HEK293 (cell line): Measurements from ENCODE around the gene ARPC2.

Source experiments
- CTCF ChIA-PET: fragments of 350-600 bp; formaldehyde crosslinking; extraction: SDS; loops from one replicate; lab custom pipeline; 2021; ENCODE audit warnings: antibody characterized with exemption; lab: Yijun Ruan, JAX
- POLR2A ChIA-PET: fragments of 300-600 bp; formaldehyde crosslinking; extraction: SDS; loops from one replicate; lab custom pipeline; 2020; ENCODE audit warnings: antibody characterized with exemption, inconsistent platforms; lab: Yijun Ruan, JAX
- H3K27ac ChIP-seq: fragments of 200-500 bp; sonication (Bioruptor generic); 2 replicates; pipeline ENCODE4 v1.5.1; 2014; ENCODE audit warnings: low read depth, low read length, control low read depth, inconsistent platforms; ENCODE audit errors: extremely low read depth
- H3K36me3 ChIP-seq, 2 experiments: fragments of 200-500 bp in 1 of 2; sonication (Bioruptor generic) in 1 of 2; 1 replicate in 1 of 2; 2 replicates in 1 of 2; pipeline ENCODE4 v1.5.1; 2014 to 2017; ENCODE audit warnings: inconsistent platforms in 2 of 2, low read length in 2 of 2; ENCODE audit not compliant: control insufficient read depth in 2 of 2, insufficient read depth in 1 of 2
- H3K4me1 ChIP-seq: fragments of 200-500 bp; sonication (Bioruptor generic); 2 replicates; pipeline ENCODE4 v1.5.1; 2014; ENCODE audit warnings: mild to moderate bottlenecking, low read length, inconsistent platforms; ENCODE audit not compliant: control insufficient read depth, insufficient read depth
- H3K4me3 ChIP-seq: 2 replicates; pipeline ENCODE4 v1.5.1; 2011; ENCODE audit warnings: low read depth, mild to moderate bottlenecking, control low read depth, low read length, moderate library complexity
- H3K9me3 ChIP-seq: fragments of 200-500 bp; sonication (Bioruptor generic); 2 replicates; pipeline ENCODE4 v1.5.1; 2014; ENCODE audit warnings: low read depth, low read length, inconsistent platforms; ENCODE audit not compliant: control insufficient read depth, insufficient read depth
- GFI1B ChIP-seq: fragments of 450-650 bp; formaldehyde crosslinking; IDR thresholded peaks from 2 replicates; pipeline ENCODE4 v1.5.1; 2016; ENCODE audit warnings: missing biosample characterization, missing genetic modification characterization
- IKZF3 ChIP-seq: fragments of 450-650 bp; IDR thresholded peaks from 2 replicates; pipeline ENCODE4 v1.5.0; 2018; ENCODE audit warnings: missing biosample characterization, mild to moderate bottlenecking, missing genetic modification characterization, moderate library complexity
- PRDM6 ChIP-seq: fragments of 450-650 bp; formaldehyde crosslinking; IDR thresholded peaks from 2 replicates; pipeline ENCODE4 v1.5.1; 2017; ENCODE audit warnings: missing biosample characterization, missing genetic modification characterization
- ZBTB1 ChIP-seq: fragments of 450-650 bp; formaldehyde crosslinking; IDR thresholded peaks from 2 replicates; pipeline ENCODE4 v1.5.1; 2016; ENCODE audit warnings: missing biosample characterization, missing genetic modification characterization
- ZBTB20 ChIP-seq: fragments of 450-650 bp; formaldehyde crosslinking; IDR thresholded peaks from 2 replicates; pipeline ENCODE4 v1.5.1; 2016; ENCODE audit warnings: missing biosample characterization, missing genetic modification characterization
- ZFP37 ChIP-seq: fragments of 450-650 bp; formaldehyde crosslinking; IDR thresholded peaks from 2 replicates; pipeline ENCODE4 v1.5.1; 2016; ENCODE audit warnings: missing biosample characterization, missing genetic modification characterization
- ZNF16 ChIP-seq: fragments of 450-650 bp; formaldehyde crosslinking; IDR thresholded peaks from 2 replicates; pipeline ENCODE4 v1.5.1; 2016; ENCODE audit warnings: low read depth, missing biosample characterization, missing genetic modification characterization
- ZNF174 ChIP-seq: fragments of 450-650 bp; formaldehyde crosslinking; IDR thresholded peaks from 2 replicates; pipeline ENCODE4 v1.5.0; 2017; ENCODE audit warnings: missing biosample characterization, mild to moderate bottlenecking, missing genetic modification characterization
- ZNF2 ChIP-seq: fragments of 450-650 bp; formaldehyde crosslinking; IDR thresholded peaks from 2 replicates; pipeline ENCODE4 v1.5.1; 2016; ENCODE audit warnings: missing biosample characterization, missing genetic modification characterization
- ZNF335 ChIP-seq: fragments of 450-650 bp; formaldehyde crosslinking; conservative IDR thresholded peaks from 2 replicates; pipeline ENCODE4 v1.5.1; 2016; ENCODE audit warnings: missing biosample characterization, missing genetic modification characterization
- ZNF341 ChIP-seq: fragments of 450-650 bp; formaldehyde crosslinking; IDR thresholded peaks from 2 replicates; pipeline ENCODE4; 2016; ENCODE audit warnings: low read depth, missing biosample characterization, missing genetic modification characterization
- ZNF354C ChIP-seq: fragments of 450-650 bp; formaldehyde crosslinking; IDR thresholded peaks from 2 replicates; pipeline ENCODE4 v1.5.1; 2016; ENCODE audit warnings: missing biosample characterization, missing genetic modification characterization, low read depth, borderline replicate concordance
- ZNF449 ChIP-seq: fragments of 450-650 bp; formaldehyde crosslinking; IDR thresholded peaks from 2 replicates; pipeline ENCODE4 v1.5.1; 2017; ENCODE audit warnings: missing biosample characterization, mild to moderate bottlenecking, missing genetic modification characterization, moderate library complexity
- ZNF473 ChIP-seq: fragments of 450-650 bp; formaldehyde crosslinking; IDR thresholded peaks from 2 replicates; pipeline ENCODE4 v1.5.1; 2017; ENCODE audit warnings: missing biosample characterization, missing genetic modification characterization
- ZNF544 ChIP-seq: fragments of 450-650 bp; formaldehyde crosslinking; IDR thresholded peaks from 2 replicates; pipeline ENCODE4 v1.5.0; 2017; ENCODE audit warnings: missing biosample characterization, missing genetic modification characterization
- ZNF549 ChIP-seq: fragments of 450-650 bp; IDR thresholded peaks from 2 replicates; pipeline ENCODE4 v1.5.1; 2018; ENCODE audit warnings: missing biosample characterization, missing genetic modification characterization, mild to moderate bottlenecking, inconsistent platforms, moderate library complexity
- ZNF555 ChIP-seq: fragments of 450-650 bp; formaldehyde crosslinking; conservative IDR thresholded peaks from 2 replicates; pipeline ENCODE4 v1.5.1; 2017; ENCODE audit warnings: missing biosample characterization, mild to moderate bottlenecking, missing genetic modification characterization, inconsistent platforms
- ZNF585B ChIP-seq: fragments of 450-650 bp; formaldehyde crosslinking; IDR thresholded peaks from 2 replicates; pipeline ENCODE4 v1.5.1; 2016; ENCODE audit warnings: missing biosample characterization, missing genetic modification characterization
- ZNF596 ChIP-seq: fragments of 450-650 bp; IDR thresholded peaks from 2 replicates; pipeline ENCODE4 v1.5.0; 2018; ENCODE audit warnings: missing biosample characterization, mild to moderate bottlenecking, missing genetic modification characterization, moderate library complexity
- ZNF658 ChIP-seq: fragments of 450-650 bp; formaldehyde crosslinking; IDR thresholded peaks from 2 replicates; pipeline ENCODE4; 2016; ENCODE audit warnings: missing biosample characterization, missing genetic modification characterization
- ZNF670 ChIP-seq: fragments of 450-650 bp; formaldehyde crosslinking; IDR thresholded peaks from 2 replicates; pipeline ENCODE4 v1.5.1; 2016; ENCODE audit warnings: missing biosample characterization, missing genetic modification characterization, low read depth
- ZNF704 ChIP-seq: fragments of 450-650 bp; formaldehyde crosslinking; IDR thresholded peaks from 2 replicates; pipeline ENCODE4 v1.5.1; 2016; ENCODE audit warnings: missing biosample characterization, missing genetic modification characterization
- ZNF768 ChIP-seq: fragments of 450-650 bp; formaldehyde crosslinking; IDR thresholded peaks from 2 replicates; pipeline ENCODE4 v1.5.1; 2018; ENCODE audit warnings: missing biosample characterization, mild to moderate bottlenecking, missing genetic modification characterization
- ZNF837 ChIP-seq: fragments of 450-650 bp; formaldehyde crosslinking; IDR thresholded peaks from 2 replicates; pipeline ENCODE4 v1.5.1; 2016; ENCODE audit warnings: missing biosample characterization, missing genetic modification characterization
- TF ChIP-seq, protein P1 (sequence below): fragments of 450-650 bp; formaldehyde crosslinking; conservative IDR thresholded peaks from 2 replicates; pipeline ENCODE4 v1.5.1; 2016; ENCODE audit warnings: low read depth, missing biosample characterization, missing genetic modification characterization
- TF ChIP-seq, protein P2 (sequence below): IDR thresholded peaks from 2 replicates; pipeline ENCODE4 v1.6.1; 2011; ENCODE audit warnings: mild to moderate bottlenecking, low read depth, low read length, borderline replicate concordance

ARPC2 gene

GRCh38 chr2:218194880-218195279 is 22.1 kb upstream of the ARPC2 start:
- no peak for TF ChIP-seq ZNF555 (tag by site-specific recombination)
- TF ChIP-seq ZNF658 (tag by site-specific recombination), result no peak
- TF ChIP-seq ZBTB20, result no peak
- no peak for TF ChIP-seq ZNF16
- TF ChIP-seq ZNF768 (tag by site-specific recombination), result no peak
- TF ChIP-seq ZNF670, result no peak
- no peak for TF ChIP-seq ZNF585B (tag by site-specific recombination)
- no peak for TF ChIP-seq ZNF2 (tag by site-specific recombination)
- TF ChIP-seq PRDM6 (tag by site-specific recombination), result no peak
- TF ChIP-seq ZNF596 (tag by site-specific recombination), result no peak
- no peak overlapping the region for H3K4me3 ChIP-seq
- H3K36me3 ChIP-seq, result no peaks in the 10 kb centered on the region
- ChIA-PET CTCF (no interaction called here), POLR2A (no interaction called here)
- H3K4me1 ChIP-seq, result no peaks in the 10 kb centered on the region
- no peaks in the 10 kb centered on the region for H3K9me3 ChIP-seq
- H3K27ac ChIP-seq, result no peak overlapping the region

- POLR2A ChIA-PET, result no interaction called here
- Histone ChIP-seq H3K4me1 (no peaks in the 10 kb centered on the region), H3K4me3 (no peak overlapping the region), H3K36me3 (no peaks in the 10 kb centered on the region), H3K9me3 (no peaks in the 10 kb centered on the region), H3K27ac (no peak overlapping the region)
- CTCF ChIA-PET, result no interaction called here
- no peak for TF ChIP-seq ZNF837 (tag by site-specific recombination)
- no peak for TF ChIP-seq ZNF174 (tag by site-specific recombination)
- no peak for TF ChIP-seq ZNF354C
- TF ChIP-seq ZFP37 (tag by site-specific recombination), result no peak
- TF ChIP-seq ZNF341 (tag by site-specific recombination), result no peak
- TF ChIP-seq, protein P1, sequence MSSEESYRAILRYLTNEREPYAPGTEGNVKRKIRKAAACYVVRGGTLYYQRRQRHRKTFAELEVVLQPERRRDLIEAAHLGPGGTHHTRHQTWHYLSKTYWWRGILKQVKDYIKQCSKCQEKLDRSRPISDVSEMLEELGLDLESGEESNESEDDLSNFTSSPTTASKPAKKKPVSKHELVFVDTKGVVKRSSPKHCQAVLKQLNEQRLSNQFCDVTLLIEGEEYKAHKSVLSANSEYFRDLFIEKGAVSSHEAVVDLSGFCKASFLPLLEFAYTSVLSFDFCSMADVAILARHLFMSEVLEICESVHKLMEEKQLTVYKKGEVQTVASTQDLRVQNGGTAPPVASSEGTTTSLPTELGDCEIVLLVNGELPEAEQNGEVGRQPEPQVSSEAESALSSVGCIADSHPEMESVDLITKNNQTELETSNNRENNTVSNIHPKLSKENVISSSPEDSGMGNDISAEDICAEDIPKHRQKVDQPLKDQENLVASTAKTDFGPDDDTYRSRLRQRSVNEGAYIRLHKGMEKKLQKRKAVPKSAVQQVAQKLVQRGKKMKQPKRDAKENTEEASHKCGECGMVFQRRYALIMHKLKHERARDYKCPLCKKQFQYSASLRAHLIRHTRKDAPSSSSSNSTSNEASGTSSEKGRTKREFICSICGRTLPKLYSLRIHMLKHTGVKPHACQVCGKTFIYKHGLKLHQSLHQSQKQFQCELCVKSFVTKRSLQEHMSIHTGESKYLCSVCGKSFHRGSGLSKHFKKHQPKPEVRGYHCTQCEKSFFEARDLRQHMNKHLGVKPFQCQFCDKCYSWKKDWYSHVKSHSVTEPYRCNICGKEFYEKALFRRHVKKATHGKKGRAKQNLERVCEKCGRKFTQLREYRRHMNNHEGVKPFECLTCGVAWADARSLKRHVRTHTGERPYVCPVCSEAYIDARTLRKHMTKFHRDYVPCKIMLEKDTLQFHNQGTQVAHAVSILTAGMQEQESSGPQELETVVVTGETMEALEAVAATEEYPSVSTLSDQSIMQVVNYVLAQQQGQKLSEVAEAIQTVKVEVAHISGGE (tag by site-specific recombination), result no peak
- TF ChIP-seq GFI1B (tag by site-specific recombination), result no peak
- TF ChIP-seq, protein P2, sequence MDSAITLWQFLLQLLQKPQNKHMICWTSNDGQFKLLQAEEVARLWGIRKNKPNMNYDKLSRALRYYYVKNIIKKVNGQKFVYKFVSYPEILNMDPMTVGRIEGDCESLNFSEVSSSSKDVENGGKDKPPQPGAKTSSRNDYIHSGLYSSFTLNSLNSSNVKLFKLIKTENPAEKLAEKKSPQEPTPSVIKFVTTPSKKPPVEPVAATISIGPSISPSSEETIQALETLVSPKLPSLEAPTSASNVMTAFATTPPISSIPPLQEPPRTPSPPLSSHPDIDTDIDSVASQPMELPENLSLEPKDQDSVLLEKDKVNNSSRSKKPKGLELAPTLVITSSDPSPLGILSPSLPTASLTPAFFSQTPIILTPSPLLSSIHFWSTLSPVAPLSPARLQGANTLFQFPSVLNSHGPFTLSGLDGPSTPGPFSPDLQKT, result no peak
These were observed 20.0 kb upstream of the ARPC2 start for GRCh38 chr2:218196974-218197373.

DNA sequence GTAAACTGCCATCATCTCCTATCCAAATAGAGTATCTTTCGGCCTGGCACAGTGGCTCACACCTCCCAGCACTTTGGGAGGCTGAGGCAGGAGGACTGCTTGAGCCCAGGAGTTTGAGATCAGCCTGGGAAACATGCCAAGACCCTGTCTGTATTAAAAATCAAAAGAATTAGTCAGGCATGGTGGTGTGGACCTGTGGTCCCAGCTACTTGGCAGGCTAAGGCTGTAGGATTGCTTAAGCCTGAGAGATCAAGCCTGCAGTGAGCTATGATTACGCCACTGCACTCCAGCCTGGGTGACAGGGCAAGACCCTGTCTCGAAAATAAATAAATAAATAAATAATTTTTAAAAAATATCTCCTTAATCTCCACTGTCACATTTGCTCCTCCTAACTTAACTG is 14.7 kb upstream of the ARPC2 start:
- Histone ChIP-seq H3K9me3 (no peaks in the 10 kb centered on the region), H3K27ac (no peak overlapping the region), H3K4me1 (no peaks in the 10 kb centered on the region), H3K36me3 (no peaks in the 10 kb centered on the region), H3K4me3 (no peak overlapping the region)
- POLR2A ChIA-PET, result no interaction called here
- CTCF ChIA-PET, result no interaction called here
- TF ChIP-seq ZNF704, result no peak
- no peak for TF ChIP-seq ZNF473 (tag by site-specific recombination)
- TF ChIP-seq ZNF544 (tag by site-specific recombination), result no peak
- TF ChIP-seq ZNF549 (tag by site-specific recombination), result no peak
- TF ChIP-seq IKZF3 (tag by site-specific recombination), result no peak
- no peak for TF ChIP-seq ZNF449 (tag by site-specific recombination)
- no peak for TF ChIP-seq ZNF335
- no peak for TF ChIP-seq ZBTB1 (tag by site-specific recombination)
